GM18907 (cell line): ENCODE results near the gene TBKBP1.

Experiments
- ATAC-seq: cut with Tn5 transposase; IDR thresholded peaks from one replicate; pipeline ENCODE4 v1.9.1; 2021; ENCODE audit warnings: mild to moderate bottlenecking, moderate library complexity; ENCODE audit not compliant: unreplicated experiment

Gene TBKBP1

DNA sequence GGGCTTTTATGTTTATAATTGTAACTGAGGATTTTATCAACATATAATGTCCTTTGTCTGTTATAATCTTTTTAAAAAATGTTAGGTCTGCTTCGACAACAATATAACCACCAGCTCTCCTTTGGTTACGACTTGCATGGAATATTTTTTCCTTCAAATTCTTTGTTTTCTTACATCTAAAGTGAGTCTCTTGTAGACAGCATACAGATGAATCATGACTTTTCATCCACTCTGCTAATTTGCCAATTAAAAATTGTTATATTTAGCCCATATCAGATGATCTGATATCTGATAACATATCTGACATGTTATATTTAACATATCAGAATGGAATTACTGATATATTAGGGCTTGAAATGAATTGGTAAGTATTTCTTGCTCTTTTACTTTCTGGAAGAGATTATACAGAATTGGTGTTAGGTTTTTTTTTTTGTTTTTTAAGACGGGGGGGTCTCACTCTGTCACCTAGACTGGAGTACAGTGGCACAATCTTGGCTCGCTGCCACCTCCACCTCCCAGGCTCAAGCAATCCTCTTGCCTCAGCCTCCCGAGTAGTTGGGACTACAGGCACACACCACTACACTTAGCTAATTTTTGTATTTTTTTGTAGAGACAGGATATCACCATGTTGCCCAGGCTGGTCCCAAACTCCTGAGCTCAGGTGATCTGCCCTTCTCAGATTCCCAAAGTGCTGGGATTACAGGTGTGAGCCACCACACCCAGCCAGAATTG, 66.6 kb downstream of the TBKBP1 start:
- ATAC-seq, result no peak
